Measurements from ENCODE around the gene LRRFIP2.

Gene LRRFIP2

GRCh38 chr3:37014620-37015019 is 159.8 kb downstream of the LRRFIP2 start:
- DNase-seq = no peak

Data from activated effector memory CD4-positive, alpha-beta T cell treated with anti-CD3 and anti-CD28 coated beads, Interleukin-2, amount 50 U/mL, for 16 hours (primary cell).